Measurements from ENCODE around the gene IL1F10.

DNA sequence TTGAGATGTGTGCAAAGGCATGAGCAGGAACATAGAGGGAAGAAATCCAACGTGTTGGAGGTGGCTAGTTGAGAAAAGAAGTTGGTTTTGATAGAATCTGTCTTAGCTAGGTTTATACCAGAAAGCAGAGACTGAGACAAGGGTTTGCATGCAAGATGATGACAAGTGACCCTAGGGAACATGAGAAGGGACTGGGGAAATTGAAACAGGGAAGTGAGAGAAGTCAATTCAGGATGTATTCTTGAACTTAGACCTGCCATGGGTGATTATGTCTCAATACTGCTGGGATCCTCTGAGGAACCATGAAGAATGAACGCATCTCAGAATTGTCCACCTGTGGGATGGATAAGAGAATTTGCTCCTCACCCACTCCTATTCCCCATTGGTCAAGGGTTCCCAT, 42.0 kb upstream of the IL1F10 start:
- TF ChIP-seq CTCF (IDR thresholded peaks at IDR 0.05; ENCODE audit: poor library complexity, severe bottlenecking) (no peak), POLR2AphosphoS5 (IDR thresholded peaks at IDR 0.05) (no peak), SMC3 (conservative IDR thresholded peaks at IDR 0.05; ENCODE audit: poor library complexity) (no peak), EZH2 (IDR thresholded peaks at IDR 0.05; ENCODE audit: borderline replicate concordance, insufficient read depth, low read length, poor library complexity, severe bottlenecking) (no peak), TAF1 (IDR thresholded peaks at IDR 0.05; ENCODE audit: low read depth) (no peak), EP300 (conservative IDR thresholded peaks at IDR 0.05; ENCODE audit: poor library complexity, severe bottlenecking) (no peak)
